Activated T-cell treated with anti-CD3 and anti-CD28 coated beads for 48 hours (primary cell): ENCODE data around the gene HOXA9.

Experiments used
- DNase-seq: peaks from one replicate; pipeline ENCODE4 v3.0.0-alpha.2; 2020; ENCODE audit warnings: low read depth

Gene HOXA9

GRCh38 chr7:27176962-27177794 is 11.8 kb upstream of the HOXA9 start:
- no peak for DNase-seq

GRCh38 chr7:27176524-27176845 is 11.1 kb upstream of the HOXA9 start:
- DNase-seq = no peak

- DNase-seq = no peak
These were observed 10.5 kb upstream of the HOXA9 start for GRCh38 chr7:27175626-27176523.

- DNase-seq = no peak
These were observed 9.7 kb upstream of the HOXA9 start for GRCh38 chr7:27174874-27175625.

- no peak for DNase-seq
These were observed 8.9 kb upstream of the HOXA9 start, which contains the start of gene HOXA10 for GRCh38 chr7:27173956-27174873. HOXA10 (minus strand) TSS chr7:27174320; CDS start chr7:27174306, 14 bp downstream.

GRCh38 chr7:27173511-27173955 is 8.2 kb upstream of the HOXA9 start:
- no peak for DNase-seq

GRCh38 chr7:27172823-27173510 is 7.6 kb upstream of the HOXA9 start:
- DNase-seq = no peak

- no peak for DNase-seq
These were observed 7.0 kb upstream of the HOXA9 start for GRCh38 chr7:27172315-27172774.

GRCh38 chr7:27171637-27172314 is 6.4 kb upstream of the HOXA9 start:
- no peak for DNase-seq

GRCh38 chr7:27171325-27171636 is 5.9 kb upstream of the HOXA9 start:
- DNase-seq = no peak

- no peak for DNase-seq
These were observed 5.3 kb upstream of the HOXA9 start for GRCh38 chr7:27170426-27171324.

GRCh38 chr7:27169658-27170425 is 4.5 kb upstream of the HOXA9 start:
- DNase-seq = no peak

- no peak for DNase-seq
These were observed 3.1 kb upstream of the HOXA9 start for GRCh38 chr7:27168265-27168947.

GRCh38 chr7:27167916-27168264 is 2.6 kb upstream of the HOXA9 start:
- no peak for DNase-seq

GRCh38 chr7:27166531-27167505 is 1.5 kb upstream of the HOXA9 start:
- DNase-seq = no peak

GRCh38 chr7:27165996-27166530 is 726 bp upstream of the HOXA9 start:
- no peak for DNase-seq
